HepG2 (cell line): ENCODE results near the gene ARPC5. TPM values are rescaled to one million over a fixed set of nuclear protein-coding genes. Genes with fewer than 3 reads are reported as not detected.

Experiments
- ASH2L ChIP-seq: fragments of 300-600, 200-600 bp; sonication (generic); IDR thresholded peaks from 2 replicates; pipeline ENCODE4 v1.7.0; 2017; ENCODE audit warnings: low read depth, mild to moderate bottlenecking, moderate library complexity, mixed read lengths, low read length; ENCODE audit not compliant: insufficient read length
- ELF4 ChIP-seq: sonication (generic); formaldehyde crosslinking; IDR thresholded peaks from 2 replicates; pipeline ENCODE4 v1.5.0; 2020; ENCODE audit warnings: missing genetic modification reagents, mild to moderate bottlenecking, moderate library complexity, borderline replicate concordance
- HES4 ChIP-seq: sonication (generic); formaldehyde crosslinking; IDR thresholded peaks from 2 replicates; pipeline ENCODE4 v1.9.0; 2021; ENCODE audit warnings: mild to moderate bottlenecking, missing genetic modification reagents, borderline replicate concordance
- HMG20B ChIP-seq: conservative IDR thresholded peaks from 2 replicates; pipeline ENCODE4 v1.6.1; 2016; ENCODE audit warnings: missing genetic modification reagents, missing compliant biosample characterization
- HOXD1 ChIP-seq: sonication (generic); formaldehyde crosslinking; IDR thresholded peaks from 2 replicates; pipeline ENCODE4 v1.5.0; 2020; ENCODE audit warnings: missing genetic modification reagents
- MTA1 ChIP-seq: sonication (generic); formaldehyde crosslinking; IDR thresholded peaks from 2 replicates; pipeline ENCODE4 v1.4.0; 2020; ENCODE audit warnings: missing genetic modification reagents, mild to moderate bottlenecking, borderline replicate concordance
- NR2F1 ChIP-seq, 2 experiments: fragments of 450-650 bp in 1 of 2; formaldehyde crosslinking in 1 of 2; IDR thresholded peaks; 2 replicates each; pipeline versions ENCODE4 v1.5.0 to v1.6.1; 2016 to 2020; ENCODE audit warnings: mild to moderate bottlenecking in 1 of 2, missing compliant biosample characterization in 1 of 2, missing genetic modification reagents in 1 of 2, moderate library complexity in 1 of 2
- NR2F6 ChIP-seq, 2 experiments: IDR thresholded peaks; 2 replicates each; pipeline ENCODE4 v1.6.1; 2016; ENCODE audit warnings: antibody characterized with exemption in 1 of 2, mild to moderate bottlenecking in 1 of 2
- PREB ChIP-seq: sonication (generic); formaldehyde crosslinking; IDR thresholded peaks from 2 replicates; pipeline ENCODE4 v1.4.0; 2020; ENCODE audit warnings: missing genetic modification reagents
- RELA ChIP-seq: sonication (generic); formaldehyde crosslinking; IDR thresholded peaks from 2 replicates; pipeline ENCODE4 v1.4.0; 2020; ENCODE audit warnings: missing genetic modification reagents
- RXRB ChIP-seq: IDR thresholded peaks from 2 replicates; pipeline ENCODE4 v1.6.1; 2016; ENCODE audit warnings: borderline replicate concordance, missing genetic modification reagents, missing compliant biosample characterization
- SMARCC2 ChIP-seq: fragments of 450-650 bp; IDR thresholded peaks from 2 replicates; pipeline ENCODE4 v1.6.1; 2017; ENCODE audit warnings: antibody characterized with exemption, mild to moderate bottlenecking
- SNAI1 ChIP-seq: sonication (generic); formaldehyde crosslinking; IDR thresholded peaks from 2 replicates; pipeline ENCODE4 v1.5.0; 2020; ENCODE audit warnings: mild to moderate bottlenecking, missing genetic modification reagents, borderline replicate concordance
- SOX5 ChIP-seq: IDR thresholded peaks from 2 replicates; pipeline ENCODE4 v1.6.1; 2016; ENCODE audit warnings: borderline replicate concordance
- SOX6 ChIP-seq, 2 experiments: fragments of 450-650 bp in 1 of 2; sonication (generic) in 1 of 2; formaldehyde crosslinking in 1 of 2; IDR thresholded peaks; 2 replicates each; pipeline versions ENCODE4 v1.4.0 to v1.6.1; 2017 to 2020; ENCODE audit warnings: antibody characterized with exemption in 1 of 2, mild to moderate bottlenecking in 1 of 2, missing genetic modification reagents in 1 of 2
- TGIF2 ChIP-seq: IDR thresholded peaks from 2 replicates; pipeline ENCODE4 v1.6.1; 2016; ENCODE audit warnings: control low read depth, missing compliant biosample characterization
- ZFYVE20 ChIP-seq: sonication (generic); formaldehyde crosslinking; IDR thresholded peaks from 2 replicates; pipeline ENCODE4 v1.8.0; 2023; ENCODE audit warnings: low read depth, mild to moderate bottlenecking, moderate library complexity, missing genetic modification reagents, borderline replicate concordance
- ZNF232 ChIP-seq: sonication (generic); formaldehyde crosslinking; IDR thresholded peaks from 2 replicates; pipeline ENCODE4 v1.4.0; 2020; ENCODE audit warnings: missing genetic modification reagents, borderline replicate concordance
- ZNF382 ChIP-seq: sonication (generic); formaldehyde crosslinking; IDR thresholded peaks from 2 replicates; pipeline ENCODE4 v1.5.0; 2020; ENCODE audit warnings: missing genetic modification reagents, mild to moderate bottlenecking, borderline replicate concordance
- ZNF589 ChIP-seq: sonication (generic); formaldehyde crosslinking; conservative IDR thresholded peaks from 2 replicates; pipeline ENCODE4 v1.8.0; 2022; ENCODE audit warnings: mild to moderate bottlenecking, moderate library complexity, missing genetic modification reagents
- ZNF784 ChIP-seq: sonication (generic); formaldehyde crosslinking; IDR thresholded peaks from 2 replicates; pipeline ENCODE4 v1.5.1; 2020; ENCODE audit warnings: missing genetic modification reagents, mild to moderate bottlenecking, borderline replicate concordance
- polyA plus RNA-seq, 8 experiments: library from polyadenylated mRNA; depleted of rRNA in 3 of 8; stranded (reverse) in 7 of 8; unstranded in 1 of 8; fragments of >200 nt; fragmentation: Illumina TruSeq in 4 of 8; extraction: Trizol in 4 of 8; gene quantifications; 2 replicates each; pipeline versions ENCODE4 v1.2.1 to v1.2.3, GENCODE V29; 2011 to 2016; ENCODE audit warnings: low read depth in 4 of 8, missing spikeins in 1 of 8, mixed read lengths in 1 of 8; ENCODE audit not compliant: insufficient read depth in 1 of 8
- total RNA-seq, 5 experiments: library from RNA; depleted of rRNA; stranded (reverse); fragments of >200 nt; fragmentation: Illumina TruSeq; extraction: Trizol; gene quantifications; 2 replicates each; pipeline ENCODE4 v1.2.3, GENCODE V29; 2016; ENCODE audit warnings: low read depth in 1 of 5

The ARPC5 gene
- total and polyA plus RNA-seq, 2 of the 13 experiments (the other 11 are each of a cell fraction or from before 2014, with no cell fraction given): 48.4 to 106 TPM

GRCh38 chr1:183636334-183636682 is 725 bp upstream of the ARPC5 start (continued):
- TF ChIP-seq NR2F1 (CRISPR knock-in tag; IDR thresholded peaks at IDR 0.05): 0 out of 4 replicates have a peak, but pooled peaks of 1 of the 2 experiments have one; percentile 49
- no peak for TF ChIP-seq HOXD1 (CRISPR knock-in tag)
- no peak for TF ChIP-seq ZNF382 (CRISPR knock-in tag)
- peak; percentile 55 for TF ChIP-seq NR2F6 (IDR thresholded peaks at IDR 0.05)
- 0 out of 2 replicates have a peak, but pooled peaks have one; percentile 46 for TF ChIP-seq NR2F6 (CRISPR knock-in tag; IDR thresholded peaks at IDR 0.05)
- TF ChIP-seq TGIF2 (CRISPR knock-in tag): peak; percentile 75; the same call in 1 of the 2 replicates
- TF ChIP-seq ZFYVE20 (CRISPR knock-in tag): no peak
- 0 out of 2 replicates have a peak, but pooled peaks have one; percentile 3 for TF ChIP-seq MTA1 (CRISPR knock-in tag)
- TF ChIP-seq HMG20B (CRISPR knock-in tag): no peak
- TF ChIP-seq ASH2L: peak; percentile 25
- TF ChIP-seq SNAI1 (CRISPR knock-in tag): no peak
- TF ChIP-seq SOX5 (CRISPR knock-in tag): 0 out of 2 replicates have a peak, but pooled peaks have one; percentile 29
- TF ChIP-seq HES4 (CRISPR knock-in tag): 0 out of 2 replicates have a peak, but pooled peaks have one; percentile 50
- no peak for TF ChIP-seq PREB (CRISPR knock-in tag)
- no peak for TF ChIP-seq ZNF784 (CRISPR knock-in tag)
- 0 out of 2 replicates have a peak, but pooled peaks have one; percentile 35 for TF ChIP-seq ZNF589 (CRISPR knock-in tag)
- TF ChIP-seq ELF4 (CRISPR knock-in tag): no peak
- TF ChIP-seq RELA: peak; percentile 84; the same call in 1 of the 2 replicates
- TF ChIP-seq ZNF232 (CRISPR knock-in tag): no peak
- TF ChIP-seq SOX6 (IDR thresholded peaks at IDR 0.05): no peak
- peak; percentile 44 for TF ChIP-seq SOX6 (CRISPR knock-in tag; IDR thresholded peaks at IDR 0.05)
- 0 out of 2 replicates have a peak, but pooled peaks have one; percentile 4 for TF ChIP-seq RXRB
- no peak for TF ChIP-seq SMARCC2
